DOHH2 (cell line): ENCODE results near the gene WASL.

Experiments
- H3F3A ChIP-seq: fragments of 200-600 bp; sonication (generic), shearing (Covaris generic); 2 replicates; pipeline ENCODE4 v1.6.0; 2016; ENCODE audit warnings: antibody characterized with exemption, mild to moderate bottlenecking; ENCODE audit not compliant: control insufficient read depth, insufficient read depth
- H3K27ac ChIP-seq: fragments of 200-600 bp; sonication (generic); 2 replicates; pipeline ENCODE4 v1.5.1; 2014; ENCODE audit warnings: low read depth, mild to moderate bottlenecking, low read length, moderate library complexity
- H3K27me3 ChIP-seq: fragments of 200-600 bp; sonication (generic); 2 replicates; pipeline ENCODE4 v1.6.1; 2014; ENCODE audit warnings: mild to moderate bottlenecking, low read length, mixed read lengths; ENCODE audit not compliant: control insufficient read depth
- H3K36me3 ChIP-seq: fragments of 200-600 bp; sonication (generic); 2 replicates; pipeline ENCODE4 v1.6.1; 2014; ENCODE audit warnings: mild to moderate bottlenecking, low read length, moderate library complexity, mixed read lengths; ENCODE audit not compliant: control insufficient read depth
- H3K4me1 ChIP-seq: fragments of 200-600 bp; sonication (generic); 2 replicates; pipeline ENCODE4 v1.6.1; 2014; ENCODE audit warnings: mild to moderate bottlenecking, low read length, mixed read lengths; ENCODE audit not compliant: control insufficient read depth
- H3K4me2 ChIP-seq: fragments of 200-600 bp; sonication (generic); 2 replicates; pipeline ENCODE4 v1.6.0; 2014; ENCODE audit warnings: mild to moderate bottlenecking, low read length, moderate library complexity
- H3K4me3 ChIP-seq: fragments of 200-600 bp; sonication (generic); 2 replicates; pipeline ENCODE4 v1.5.1; 2014; ENCODE audit warnings: mild to moderate bottlenecking, low read length, mixed read lengths
- H3K79me2 ChIP-seq: fragments of 200-600 bp; sonication (generic); 2 replicates; pipeline ENCODE4 v1.6.1; 2014; ENCODE audit warnings: mild to moderate bottlenecking, low read length, mixed read lengths; ENCODE audit not compliant: control insufficient read depth
- H3K9me2 ChIP-seq: fragments of 200-600 bp; sonication (generic); replicated peaks from 2 replicates; pipeline ENCODE4 v1.6.1; 2014; ENCODE audit warnings: mild to moderate bottlenecking, low read length, mixed read lengths; ENCODE audit not compliant: control insufficient read depth
- H3K9me3 ChIP-seq: fragments of 200-600 bp; sonication (generic); 2 replicates; pipeline ENCODE4 v1.6.1; 2014; ENCODE audit warnings: antibody characterized with exemption, low read length, mixed read lengths; ENCODE audit not compliant: control insufficient read depth, insufficient read depth
- H4K20me1 ChIP-seq: fragments of 200-600 bp; sonication (generic); 2 replicates; pipeline ENCODE4 v1.6.0; 2014; ENCODE audit warnings: low read depth, mild to moderate bottlenecking, antibody characterized with exemption, low read length, moderate library complexity; ENCODE audit not compliant: control insufficient read depth, insufficient read depth
- CTCF ChIP-seq: fragments of 200-600 bp; sonication (generic); IDR thresholded peaks from one replicate; pipeline ENCODE4 v1.5.1; 2014; ENCODE audit warnings: antibody characterized with exemption, mild to moderate bottlenecking, low read depth, low read length; ENCODE audit not compliant: poor library complexity, severe bottlenecking
- EZH2phosphoT487 ChIP-seq: fragments of 200-600 bp; sonication (generic); IDR thresholded peaks from 2 replicates; pipeline ENCODE4 v1.6.1; 2017; ENCODE audit warnings: borderline replicate concordance, mild to moderate bottlenecking, antibody characterized with exemption, low read length, moderate library complexity, mixed read lengths

WASL gene

GRCh38 chr7:123789817-123790216 lies 41.0 kb upstream of the WASL start:
- H3K9me3 ChIP-seq: no peaks in the 10 kb centered on the region
- no peaks in the 10 kb centered on the region for H3K4me1 ChIP-seq
- no peak overlapping the region for H3K4me3 ChIP-seq
- H3K79me2 ChIP-seq: no peaks in the 10 kb centered on the region
- H3K4me2 ChIP-seq: no peak overlapping the region
- H3K27me3 ChIP-seq: peaks cover 7% of the 10 kb centered on the region; the same call in 1 of the 2 replicates
- H3K9me2 ChIP-seq: no peaks in the 10 kb centered on the region
- no peaks in the 10 kb centered on the region for H3K36me3 ChIP-seq
- no peaks in the 10 kb centered on the region for H4K20me1 ChIP-seq
- no peak overlapping the region for H3K27ac ChIP-seq
- no peaks in the 10 kb centered on the region for H3F3A ChIP-seq
- no peak for TF ChIP-seq CTCF

GRCh38 chr7:123789206-123789784 lies 40.5 kb upstream of the WASL start:
- Histone ChIP-seq H3F3A (no peaks in the 10 kb centered on the region), H3K4me3 (no peak overlapping the region), H3K4me2 (no peak overlapping the region), H3K9me2 (no peaks in the 10 kb centered on the region), H3K36me3 (no peaks in the 10 kb centered on the region), H3K4me1 (no peaks in the 10 kb centered on the region), H3K27ac (no peak overlapping the region), H4K20me1 (no peaks in the 10 kb centered on the region), H3K79me2 (no peaks in the 10 kb centered on the region), H3K9me3 (no peaks in the 10 kb centered on the region), H3K27me3 (peaks cover 7% of the 10 kb centered on the region; the same call in 1 of the 2 replicates)
- TF ChIP-seq CTCF (no peak), EZH2phosphoT487 (no peak)

- peaks cover 7% of the 10 kb centered on the region; the same call in 1 of the 2 replicates for H3K27me3 ChIP-seq
Measured at GRCh38 chr7:123788584-123788983, 39.8 kb upstream of the WASL start.

More at GRCh38 chr7:123788584-123788983, 39.8 kb upstream of the WASL start:
- Histone ChIP-seq H4K20me1 (no peaks in the 10 kb centered on the region), H3K79me2 (no peaks in the 10 kb centered on the region), H3K4me2 (no peak overlapping the region), H3K9me3 (no peaks in the 10 kb centered on the region), H3K9me2 (no peaks in the 10 kb centered on the region), H3K4me1 (no peaks in the 10 kb centered on the region), H3K4me3 (no peak overlapping the region), H3K36me3 (no peaks in the 10 kb centered on the region), H3K27ac (no peak overlapping the region), H3F3A (no peaks in the 10 kb centered on the region)
- TF ChIP-seq CTCF (no peak), EZH2phosphoT487 (no peak)
